HG03103 (cell line): ENCODE results near the gene SCG5.

Experiments
- ATAC-seq: cut with Tn5 transposase; IDR thresholded peaks from one replicate; pipeline ENCODE4 v1.9.1; 2021; ENCODE audit warnings: low read depth; ENCODE audit not compliant: unreplicated experiment

The SCG5 gene

GRCh38 chr15:32688151-32688639 is 46.7 kb downstream of the SCG5 start:
- ATAC-seq = no peak

DNA sequence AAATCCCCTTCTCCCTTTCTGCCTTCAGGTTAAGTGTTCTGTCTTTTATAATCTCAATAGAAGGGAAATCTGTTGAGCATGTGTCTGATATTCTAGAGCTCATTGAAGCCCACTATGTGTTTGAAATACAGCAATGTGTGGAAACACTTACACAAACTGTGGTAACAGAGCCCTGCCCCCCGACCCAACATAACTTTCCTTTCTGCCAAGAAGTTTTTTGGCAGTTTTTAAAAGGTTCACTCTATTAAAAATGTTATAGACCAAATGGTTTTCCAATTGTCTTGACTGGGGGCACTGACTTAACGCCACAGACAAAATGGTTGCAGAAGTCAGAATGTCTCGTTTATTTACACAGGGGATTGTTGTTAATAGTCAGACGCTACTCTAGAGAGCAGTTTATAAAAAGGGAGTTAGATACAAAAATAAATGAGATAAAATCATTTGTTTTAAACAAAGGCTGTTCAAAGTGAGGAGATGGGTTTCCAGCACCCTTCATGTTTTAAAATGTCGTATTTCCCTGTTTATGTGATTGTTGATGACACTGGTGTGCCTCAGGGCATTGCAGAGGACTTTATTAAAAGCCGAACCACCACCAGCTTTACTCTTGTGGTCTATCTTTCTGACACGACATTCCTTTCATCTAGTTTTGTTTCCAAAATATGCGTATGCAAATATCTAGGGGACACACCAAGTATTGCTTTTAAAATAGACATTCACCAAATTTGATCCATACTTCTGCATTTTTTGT is 49.6 kb downstream of the SCG5 start:
- ATAC-seq = no peak

- no peak for ATAC-seq
Measured at GRCh38 chr15:32691689-32692038, 50.2 kb downstream of the SCG5 start.

DNA sequence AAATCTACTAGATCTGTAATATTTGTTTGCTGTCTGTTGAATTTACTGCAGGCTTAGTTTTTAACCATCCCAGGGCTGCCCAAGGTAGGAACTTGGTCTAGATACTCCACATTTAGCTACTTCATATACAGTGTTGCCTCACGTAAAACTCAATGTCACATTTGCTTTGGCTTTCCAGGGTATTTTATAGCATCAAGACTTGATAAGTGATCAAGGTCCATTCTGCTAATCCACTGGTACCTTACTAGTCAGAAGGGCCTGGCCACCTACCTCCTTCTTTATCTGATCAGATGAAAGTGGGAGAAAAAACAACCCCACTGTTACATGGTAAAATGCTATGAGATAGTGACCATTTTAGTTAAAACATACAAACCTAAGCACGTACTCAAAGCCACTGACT is 50.8 kb downstream of the SCG5 start:
- ATAC-seq = no peak

DNA sequence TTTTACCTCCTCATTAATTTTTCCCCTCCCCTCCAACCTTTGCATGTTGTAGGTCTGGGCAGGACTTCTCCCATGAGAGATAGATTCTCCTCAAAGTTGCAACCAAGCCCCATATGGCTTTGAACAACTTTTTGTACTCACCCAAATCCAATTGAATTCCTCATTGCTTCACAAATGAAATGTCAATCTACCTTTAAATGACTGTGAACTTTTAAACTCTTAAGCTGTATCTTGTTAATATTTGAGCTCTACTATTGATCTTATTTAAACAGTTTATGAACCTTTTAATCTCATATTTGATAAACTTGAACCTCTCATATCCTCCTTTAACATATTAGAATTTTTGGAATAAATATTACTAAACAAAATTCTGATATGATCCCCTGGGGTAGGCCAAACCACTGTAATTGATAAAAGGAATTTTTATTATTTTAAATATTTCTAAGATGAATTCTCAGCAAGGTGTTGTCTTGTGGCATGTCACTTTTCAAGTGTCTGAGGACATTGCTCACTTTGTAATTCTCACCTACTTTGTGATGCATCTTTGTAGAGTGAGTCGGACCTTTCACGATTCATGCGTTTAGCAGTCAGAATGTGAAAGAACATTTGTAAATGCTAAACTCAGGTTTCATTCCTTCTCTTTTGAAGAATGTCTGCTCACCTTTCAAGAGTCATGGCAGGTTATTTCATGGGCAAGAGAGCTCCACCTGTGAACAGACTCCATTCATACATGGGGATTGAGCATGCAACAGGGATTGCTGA is 52.9 kb downstream of the SCG5 start:
- no peak for ATAC-seq

- no peak for ATAC-seq
Measured at GRCh38 chr15:32698773-32699390, 57.4 kb downstream of the SCG5 start.

DNA sequence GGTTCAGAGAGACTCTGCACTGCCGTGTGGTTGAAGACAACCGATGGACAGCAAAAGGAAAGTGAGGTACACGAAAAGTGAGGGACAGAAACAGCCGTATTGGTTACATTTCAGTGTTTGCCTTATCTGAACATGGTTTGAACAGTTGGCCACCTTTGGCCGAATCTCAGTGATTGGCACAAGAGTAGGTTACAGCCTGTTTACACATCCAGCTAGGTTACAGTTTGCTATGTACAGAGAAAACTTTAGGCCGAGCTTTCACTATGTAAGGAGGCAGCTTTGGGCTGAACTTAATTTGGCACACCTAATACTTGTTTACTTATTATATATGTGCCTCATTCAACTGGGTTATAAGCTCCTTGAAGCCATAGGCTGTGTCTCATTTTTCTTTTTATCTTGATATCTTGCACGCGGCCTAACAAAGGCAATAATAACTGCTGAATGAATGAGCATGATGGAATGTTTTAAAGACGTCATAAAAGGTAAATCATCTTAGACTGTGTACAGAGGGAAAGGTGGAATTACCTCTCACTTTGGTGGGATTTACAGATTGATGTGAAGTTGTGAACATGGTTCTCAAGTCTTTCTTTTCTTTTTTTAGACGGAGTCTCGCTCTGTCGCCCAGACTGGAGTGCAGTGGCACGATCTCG is 59.1 kb downstream of the SCG5 start:
- ATAC-seq = no peak

- ATAC-seq = no peak
Measured at GRCh38 chr15:32701863-32702262, 60.4 kb downstream of the SCG5 start.

GRCh38 chr15:32704395-32704981 is 63.0 kb downstream of the SCG5 start:
- no peak for ATAC-seq

DNA sequence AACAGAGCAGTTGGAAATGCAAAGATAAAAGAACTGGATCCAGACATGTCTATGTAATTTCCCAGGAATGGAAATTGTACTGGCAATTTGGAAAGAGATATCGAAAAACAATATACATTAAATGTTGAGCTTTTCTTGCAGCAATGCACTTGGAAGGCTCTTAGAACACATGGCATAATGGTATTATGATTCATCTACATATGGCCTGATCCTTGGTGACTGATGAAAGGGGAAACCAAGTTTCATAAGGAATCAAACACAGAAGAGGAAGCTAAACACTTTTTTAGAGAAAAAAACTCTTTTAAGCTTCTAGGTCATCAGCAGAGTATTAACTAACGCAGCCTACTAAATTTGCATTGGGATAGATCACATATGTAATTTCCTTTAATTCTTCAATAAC is 63.9 kb downstream of the SCG5 start:
- ATAC-seq = no peak

DNA sequence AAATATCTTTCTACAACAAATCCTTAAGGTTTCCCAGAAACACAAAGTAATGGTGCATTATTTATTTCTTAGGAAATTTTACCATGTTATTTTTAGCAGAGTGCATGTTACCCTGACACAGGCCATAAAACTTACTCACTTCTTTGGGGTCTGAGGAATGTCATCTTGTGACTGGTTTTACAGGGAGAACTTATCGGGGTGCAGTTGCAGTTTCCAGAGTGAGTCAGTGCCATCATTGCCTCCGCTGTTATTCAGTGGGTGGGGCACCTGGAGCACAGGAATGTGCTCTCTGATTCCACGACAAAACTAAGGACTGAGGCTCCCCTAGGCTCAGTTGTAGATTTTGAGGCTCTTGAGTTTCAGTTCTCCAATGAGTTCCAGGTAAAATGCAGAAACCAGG is 65.2 kb downstream of the SCG5 start:
- no peak for ATAC-seq

DNA sequence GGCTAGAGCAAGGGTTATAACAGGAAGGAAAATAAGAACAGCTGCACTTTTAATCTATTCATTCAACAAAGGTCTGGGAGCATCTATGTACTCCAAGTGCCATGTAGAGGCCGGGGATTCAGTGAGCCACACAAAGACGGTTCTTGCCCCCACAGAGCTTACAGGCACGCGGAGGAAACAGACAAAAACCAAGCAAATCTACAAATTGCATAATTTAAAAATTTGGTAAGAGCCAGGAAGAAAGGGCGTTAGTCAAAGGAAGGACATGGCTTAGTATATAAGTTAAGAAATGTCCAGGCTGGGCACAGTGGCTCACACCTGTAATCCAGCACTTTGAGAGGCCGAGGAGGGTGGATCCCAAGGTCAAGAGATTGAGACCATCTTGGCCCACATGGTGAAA is 65.9 kb downstream of the SCG5 start:
- no peak for ATAC-seq

DNA sequence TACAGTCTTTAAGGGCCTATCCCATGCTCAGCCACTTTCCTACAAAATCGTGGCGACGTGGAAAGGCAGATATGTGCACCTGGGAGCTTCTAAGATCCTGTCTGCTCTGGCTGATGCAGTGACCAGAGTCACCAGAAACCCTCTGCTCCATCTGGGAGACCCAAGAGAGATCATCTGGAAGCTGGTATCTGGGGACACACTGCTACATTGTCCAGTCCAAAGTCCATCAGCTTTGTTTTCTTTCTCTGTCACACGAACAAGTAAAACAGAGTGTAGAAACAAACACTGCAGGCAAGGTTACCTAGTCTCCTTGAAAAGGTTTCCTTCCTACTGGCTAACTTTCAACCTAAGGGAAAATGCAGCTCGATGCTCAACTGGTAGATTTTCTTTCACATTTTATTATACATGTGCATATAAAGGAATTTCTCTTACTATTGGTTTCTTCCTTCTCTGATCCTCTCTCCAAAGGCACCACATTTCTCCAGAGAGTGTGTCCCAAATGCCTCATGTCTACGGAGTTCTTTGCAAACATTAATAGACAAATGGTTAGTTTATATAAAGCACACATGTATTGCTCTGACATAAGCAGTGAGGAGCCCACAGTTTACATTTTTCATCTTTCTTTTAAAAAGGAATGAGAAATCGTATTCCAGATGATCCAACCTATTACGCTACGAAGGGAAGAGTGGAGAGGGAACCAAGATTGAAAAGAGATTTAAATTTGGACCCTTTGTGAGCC is 68.0 kb downstream of the SCG5 start:
- no peak for ATAC-seq

DNA sequence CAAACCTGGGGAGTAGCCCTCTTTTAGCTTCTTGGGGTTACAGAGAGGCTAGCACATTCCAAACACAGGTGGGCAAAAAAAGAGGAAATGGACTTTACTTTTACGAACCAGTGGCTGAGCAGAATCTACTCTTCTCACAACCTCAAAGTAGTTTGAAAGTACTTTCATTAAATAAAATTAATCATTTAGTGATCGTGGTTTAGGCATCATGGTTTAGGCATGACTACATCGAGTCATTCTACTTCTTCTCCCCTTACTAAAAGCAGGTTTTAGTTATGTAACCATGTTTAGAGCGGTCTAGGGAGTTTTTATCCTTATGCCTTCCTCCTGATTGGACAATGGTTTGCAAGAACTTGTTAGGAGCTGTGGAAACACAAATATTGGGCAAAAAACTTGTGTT is 73.8 kb downstream of the SCG5 start:
- no peak for ATAC-seq

DNA sequence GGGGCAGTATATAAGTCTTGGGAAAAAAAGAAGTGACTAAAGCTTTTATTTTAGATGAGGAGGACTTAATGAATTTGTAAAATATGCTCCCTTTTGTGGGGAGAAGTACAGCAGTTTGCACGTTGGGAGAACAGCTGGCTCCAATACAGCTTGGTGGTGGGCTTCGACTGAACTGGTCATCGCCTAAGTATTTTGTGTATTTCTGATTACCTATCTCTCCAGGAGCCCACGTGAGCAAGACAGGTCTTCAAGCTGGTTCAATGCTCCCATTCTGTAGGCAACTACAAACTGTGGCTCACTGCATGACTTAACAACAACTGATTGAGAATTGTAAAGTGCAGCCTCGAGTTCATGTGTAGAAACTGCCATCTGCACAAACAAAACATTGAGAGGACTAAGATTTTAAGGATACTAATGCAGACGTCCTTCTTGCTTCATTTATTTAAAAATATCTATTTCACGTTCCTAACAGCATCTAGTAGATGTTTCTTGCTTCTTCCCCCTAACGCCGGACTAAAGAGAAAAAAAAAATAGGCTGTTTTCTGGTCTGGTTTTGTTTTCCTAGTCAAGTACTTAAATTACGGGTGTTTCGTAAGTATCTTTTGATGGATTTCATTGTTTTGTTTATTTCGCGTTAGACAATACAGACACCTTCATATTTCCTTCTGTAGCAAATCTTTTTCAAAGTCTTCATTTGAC is 74.9 kb downstream of the SCG5 start:
- ATAC-seq = no peak

DNA sequence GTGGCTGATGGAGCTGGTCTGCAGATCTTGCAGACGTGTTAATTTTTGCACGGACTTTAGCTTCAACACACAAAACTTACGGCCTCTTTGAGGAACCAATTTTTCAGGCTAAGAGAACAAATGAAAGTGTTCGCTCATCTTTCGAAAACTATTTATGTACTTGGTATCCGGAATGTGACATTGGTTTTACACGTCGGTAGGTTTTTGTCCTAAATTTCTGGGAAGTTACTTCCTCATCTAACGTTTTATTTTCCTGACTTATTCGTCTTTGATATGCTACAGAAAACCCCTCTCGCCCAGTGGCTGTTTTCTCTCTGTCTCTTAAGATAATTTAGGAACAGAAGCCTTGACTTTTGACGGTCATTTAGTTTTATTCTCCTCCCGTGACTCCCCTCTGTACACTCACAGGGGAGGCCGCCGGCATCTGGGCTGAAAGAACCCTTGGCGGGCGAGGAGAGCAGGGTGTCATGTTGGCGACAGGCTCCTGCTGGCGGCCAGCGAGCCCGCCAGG is 75.5 kb downstream of the SCG5 start:
- no peak for ATAC-seq

GRCh38 chr15:32717426-32718226 is 76.1 kb downstream of the SCG5 start, which contains the start of gene GREM1:
Gene GREM1 (plus strand): TSS chr15:32718004. CDS start chr15:32730691, 12,687 bp downstream.
- ATAC-seq = no peak

GRCh38 chr15:32718227-32718820 is 76.8 kb downstream of the SCG5 start:
- no peak for ATAC-seq
